ENCODE data around the gene IFITM5. TPM values are rescaled to one million over a fixed set of nuclear protein-coding genes. Genes with fewer than 3 reads are reported as not detected.

IFITM5 gene
- total and polyA plus RNA-seq, 9 of the 15 experiments (the other 6 are each of a cell fraction or from before 2014, with no cell fraction given), result 0.19 TPM; not detected in 8

GRCh38 chr11:327581-327923, 28.2 kb upstream of the IFITM5 start (continued):
- TF ChIP-seq ZBTB49 (CRISPR knock-in tag; IDR thresholded peaks at IDR 0.05; ENCODE audit: borderline replicate concordance), result no peak
- 0 out of 3 replicates have a peak, but pooled peaks of 1 of the 2 experiments have one; percentile 12 for TF ChIP-seq CBX3 (IDR thresholded peaks at IDR 0.05; ENCODE audit: borderline replicate concordance in 1 of 2, low read length in 2 of 2)
- no peak for TF ChIP-seq ZNF764 (CRISPR knock-in tag; IDR thresholded peaks at IDR 0.05; ENCODE audit: low read depth)
- TF ChIP-seq ASH1L (IDR thresholded peaks at IDR 0.05; ENCODE audit: borderline replicate concordance, low read depth, partially characterized antibody), result no peak
- peak; percentile 15 for TF ChIP-seq BRD9 (IDR thresholded peaks at IDR 0.05; ENCODE audit: low read depth, partially characterized antibody)
- TF ChIP-seq ZNF766 (CRISPR knock-in tag; conservative IDR thresholded peaks at IDR 0.05), result 0 out of 2 replicates have a peak, but pooled peaks have one; percentile 4

- H3K9ac ChIP-seq (ENCODE audit: insufficient read depth in 1 of 2, low read depth in 2 of 2, low read length in 2 of 2), result peak overlapping the region; percentile 61 to 93
- peak overlapping the region; percentile 46 for H2AFZ ChIP-seq (ENCODE audit: low read depth, low read length)
- ATAC-seq, result peak; percentile 53
- ChIA-PET POLR2A (interaction anchor here (0.7 to 1.7 kb wide), 7 partner anchors 9 to 119 kb away, joined by 3 to 11 read pairs (median 5); partner anchors contain the start of genes BET1L and RIC8A), CTCF (ENCODE audit: low intra/inter-chr PET ratio) (no interaction called here)
- intact Hi-C loops (cut with micrococcal nuclease) (no loop called here), in situ Hi-C loops (cut with MboI) (no loop called here)
- H3K9me3 ChIP-seq (replicated peaks; ENCODE audit: control insufficient read depth, insufficient read depth, low read depth, low read length), result 0 out of 2 replicates have a peak, but pooled peaks cover 2% of the 10 kb centered on the region
- H3K4me3 ChIP-seq, result peak overlapping the region; percentile 18; the same call in 1 of the 2 replicates
- peaks cover 51 to 60% of the 10 kb centered on the region in 2 experiments for H3K4me1 ChIP-seq (replicated peaks in 1 of 2; ENCODE audit: control insufficient read depth in 2 of 2, insufficient read depth in 2 of 2, low read length in 2 of 2)
- no peaks in the 10 kb centered on the region for H3K9me1 ChIP-seq (ENCODE audit: control insufficient read depth, insufficient read depth, low read length)
- no peaks in the 10 kb centered on the region for H4K20me1 ChIP-seq (replicated peaks; ENCODE audit: control insufficient read depth, insufficient read depth, low read length)
- H3K79me2 ChIP-seq (ENCODE audit: control insufficient read depth, insufficient read depth, low read length), result peaks cover 29% of the 10 kb centered on the region
- H3K36me3 ChIP-seq (ENCODE audit: control insufficient read depth, insufficient read depth, low read length), result no peaks in the 10 kb centered on the region
- no TSS peak for BruUV-seq (replicated peaks)
- peak overlapping the region; percentile 88 for H3K27ac ChIP-seq (ENCODE audit: extremely low read depth, low read depth, low read length)
- FAIRE-seq, result peak; percentile 44
- peak; percentile 42 to 86 (median 53) for DNase-seq (ENCODE audit: extremely low read depth in 1 of 4, low spot score in 3 of 4)
- H3K4me2 ChIP-seq (ENCODE audit: insufficient read depth, low read length), result peak overlapping the region; percentile 63
- WGBS (ENCODE audit: insufficient coverage, low coverage, missing lambda C conversion rate), result 3% methylated on average over 17 of the region's 19 CpGs
- no peaks in the 10 kb centered on the region for H3K27me3 ChIP-seq (ENCODE audit: control insufficient read depth in 2 of 2, insufficient read depth in 2 of 2, low read length in 2 of 2)
- TF ChIP-seq ZNF121 (CRISPR knock-in tag; conservative IDR thresholded peaks at IDR 0.05) (no peak), AFF1 (IDR thresholded peaks at IDR 0.05; ENCODE audit: low read depth in 1 of 2, partially characterized antibody in 2 of 2) (peak in 1 of 2 experiments; percentile 56), NRF1 (conservative IDR thresholded peaks at IDR 0.05 in 1 of 2, IDR thresholded peaks at IDR 0.05 in 1 of 2) (peak in 1 of 2 experiments; percentile 33; a peak in 1 of 4 replicates), ZNF175 (CRISPR knock-in tag; IDR thresholded peaks at IDR 0.05; ENCODE audit: low read depth) (peak; percentile 65), COPS2 (conservative IDR thresholded peaks at IDR 0.05) (no peak)
These were observed 27.7 kb upstream of the IFITM5 start for GRCh38 chr11:326842-327580.

Data from K562 (cell line).